Fibroblast of villous mesenchyme (primary cell): Measurements from ENCODE around the gene DBNDD2. TPM values are rescaled to one million over a fixed set of nuclear protein-coding genes. Genes with fewer than 3 reads are reported as not detected.

Source experiments
- DNase-seq: peaks from one replicate; pipeline ENCODE4 v3.0.0-alpha.2; 2010; ENCODE audit warnings: low read depth
- H3K4me3 ChIP-seq: 2 replicates; pipeline ENCODE4 v1.5.1; 2011; ENCODE audit warnings: low read depth, mild to moderate bottlenecking, low read length
- total RNA-seq: library from RNA; depleted of rRNA; stranded (reverse); fragments of >200 nt; gene quantifications from 2 replicates; pipeline ENCODE4 v1.2.3, GENCODE V29; 2012
- TF ChIP-seq, protein P1 (sequence below): IDR thresholded peaks from 2 replicates; pipeline ENCODE4 v1.5.1; 2012; ENCODE audit warnings: low read depth, mild to moderate bottlenecking, low read length; ENCODE audit not compliant: insufficient read depth

Gene DBNDD2
- total RNA-seq, 1 donor, result 9.9 TPM

DNA sequence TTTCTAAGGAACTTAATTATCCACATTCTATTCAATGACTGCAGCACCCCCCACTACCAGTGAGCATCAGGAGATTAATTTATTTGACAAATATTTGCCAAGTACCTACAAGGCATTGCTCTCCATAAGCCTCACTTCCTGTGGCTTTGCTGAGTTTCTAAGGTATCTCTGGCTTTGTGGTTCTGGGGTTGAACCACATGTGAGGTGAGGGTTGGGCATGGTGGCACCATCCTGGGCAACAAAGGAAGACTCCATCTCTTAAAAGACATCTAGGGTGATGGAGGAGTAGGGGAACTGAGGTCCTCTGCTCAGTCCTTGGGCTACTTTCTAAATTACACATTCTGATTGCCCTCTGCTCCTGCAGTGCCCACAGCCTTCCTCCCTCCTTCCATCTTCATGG is 36.0 kb downstream of the DBNDD2 start:
- H3K4me3 ChIP-seq, result no peak overlapping the region
- DNase-seq, result no peak
- TF ChIP-seq, protein P1, sequence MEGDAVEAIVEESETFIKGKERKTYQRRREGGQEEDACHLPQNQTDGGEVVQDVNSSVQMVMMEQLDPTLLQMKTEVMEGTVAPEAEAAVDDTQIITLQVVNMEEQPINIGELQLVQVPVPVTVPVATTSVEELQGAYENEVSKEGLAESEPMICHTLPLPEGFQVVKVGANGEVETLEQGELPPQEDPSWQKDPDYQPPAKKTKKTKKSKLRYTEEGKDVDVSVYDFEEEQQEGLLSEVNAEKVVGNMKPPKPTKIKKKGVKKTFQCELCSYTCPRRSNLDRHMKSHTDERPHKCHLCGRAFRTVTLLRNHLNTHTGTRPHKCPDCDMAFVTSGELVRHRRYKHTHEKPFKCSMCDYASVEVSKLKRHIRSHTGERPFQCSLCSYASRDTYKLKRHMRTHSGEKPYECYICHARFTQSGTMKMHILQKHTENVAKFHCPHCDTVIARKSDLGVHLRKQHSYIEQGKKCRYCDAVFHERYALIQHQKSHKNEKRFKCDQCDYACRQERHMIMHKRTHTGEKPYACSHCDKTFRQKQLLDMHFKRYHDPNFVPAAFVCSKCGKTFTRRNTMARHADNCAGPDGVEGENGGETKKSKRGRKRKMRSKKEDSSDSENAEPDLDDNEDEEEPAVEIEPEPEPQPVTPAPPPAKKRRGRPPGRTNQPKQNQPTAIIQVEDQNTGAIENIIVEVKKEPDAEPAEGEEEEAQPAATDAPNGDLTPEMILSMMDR, result no peak

DNA sequence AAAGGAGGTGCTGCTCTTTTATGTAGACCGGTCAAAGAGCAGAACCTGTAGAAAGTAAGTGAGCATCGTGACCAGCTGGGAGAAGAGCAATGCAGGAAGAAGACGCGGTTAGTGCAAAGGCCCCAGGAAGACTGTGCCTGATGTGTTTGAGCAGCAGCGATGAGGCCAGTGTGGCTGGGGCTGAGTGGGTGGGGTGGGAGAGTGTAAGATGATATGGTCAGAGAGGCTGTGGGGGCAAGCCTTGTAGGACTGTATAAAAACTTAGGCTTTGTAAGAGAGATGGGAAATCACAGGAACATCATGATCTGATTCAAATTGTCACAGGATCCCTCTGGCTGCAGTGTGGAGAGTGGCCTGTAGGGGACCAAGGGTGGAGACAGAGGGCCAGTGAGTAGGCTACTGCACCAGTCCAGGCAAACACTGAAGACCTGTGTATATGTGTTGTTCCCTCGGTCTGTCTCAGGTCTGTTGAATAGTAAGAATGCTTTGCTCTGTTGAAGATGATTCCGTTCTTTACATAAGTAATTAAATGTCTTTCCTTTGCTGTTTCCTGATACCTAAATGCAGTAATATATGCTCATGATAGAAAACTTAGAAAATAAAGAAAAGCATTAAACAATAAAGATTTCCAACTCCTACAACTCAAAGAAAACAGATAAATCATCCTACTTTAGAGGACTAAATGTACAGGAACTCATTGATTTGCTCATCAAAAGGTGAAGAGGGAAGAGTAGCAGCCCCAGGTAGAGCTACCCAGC is 37.9 kb downstream of the DBNDD2 start:
- no peak overlapping the region for H3K4me3 ChIP-seq
- TF ChIP-seq, protein P1, result peak; percentile 61
- DNase-seq, result no peak

DNA sequence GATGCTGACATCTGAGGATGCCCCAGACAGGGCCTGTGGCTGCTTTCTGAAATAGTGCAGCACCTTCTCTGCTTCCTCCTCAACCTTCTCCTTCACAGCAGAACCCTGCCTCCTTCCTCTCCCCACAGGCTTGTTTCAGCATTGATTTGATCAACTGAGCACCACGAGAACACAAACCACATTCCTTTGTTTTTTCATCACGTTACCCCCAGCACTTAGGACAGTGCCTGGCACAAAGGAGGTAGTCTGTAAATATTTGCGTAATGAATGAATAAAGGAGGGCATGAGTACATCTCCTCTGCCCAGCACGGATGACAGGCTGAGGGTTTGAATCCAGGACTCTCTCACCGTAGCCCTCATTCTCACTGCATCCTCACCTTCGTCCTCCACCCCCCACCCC is 40.2 kb downstream of the DBNDD2 start:
- no peak for DNase-seq
- TF ChIP-seq, protein P1, result no peak
- H3K4me3 ChIP-seq, result no peak overlapping the region

DNA sequence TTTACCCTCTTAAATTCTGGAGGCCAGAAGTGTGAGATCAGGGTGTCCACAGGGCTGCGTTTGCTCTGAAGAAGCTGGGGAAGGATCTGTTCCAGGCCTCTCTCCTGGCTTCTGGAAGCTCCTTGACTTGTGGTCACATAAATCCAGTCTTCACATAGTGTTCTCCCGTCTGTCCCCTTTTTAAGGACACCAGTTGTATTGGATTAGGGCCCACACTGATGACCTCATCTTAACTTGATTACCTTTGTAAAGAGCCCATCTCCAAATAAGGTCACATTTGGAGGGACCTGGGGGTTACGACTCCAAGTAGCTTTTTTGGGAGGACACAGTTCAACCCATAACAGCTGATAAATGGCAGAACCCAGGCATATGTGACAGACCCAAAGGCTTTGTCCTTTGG is 41.4 kb downstream of the DBNDD2 start:
- DNase-seq, result no peak
- TF ChIP-seq, protein P1, result no peak
- H3K4me3 ChIP-seq, result no peak overlapping the region

DNA sequence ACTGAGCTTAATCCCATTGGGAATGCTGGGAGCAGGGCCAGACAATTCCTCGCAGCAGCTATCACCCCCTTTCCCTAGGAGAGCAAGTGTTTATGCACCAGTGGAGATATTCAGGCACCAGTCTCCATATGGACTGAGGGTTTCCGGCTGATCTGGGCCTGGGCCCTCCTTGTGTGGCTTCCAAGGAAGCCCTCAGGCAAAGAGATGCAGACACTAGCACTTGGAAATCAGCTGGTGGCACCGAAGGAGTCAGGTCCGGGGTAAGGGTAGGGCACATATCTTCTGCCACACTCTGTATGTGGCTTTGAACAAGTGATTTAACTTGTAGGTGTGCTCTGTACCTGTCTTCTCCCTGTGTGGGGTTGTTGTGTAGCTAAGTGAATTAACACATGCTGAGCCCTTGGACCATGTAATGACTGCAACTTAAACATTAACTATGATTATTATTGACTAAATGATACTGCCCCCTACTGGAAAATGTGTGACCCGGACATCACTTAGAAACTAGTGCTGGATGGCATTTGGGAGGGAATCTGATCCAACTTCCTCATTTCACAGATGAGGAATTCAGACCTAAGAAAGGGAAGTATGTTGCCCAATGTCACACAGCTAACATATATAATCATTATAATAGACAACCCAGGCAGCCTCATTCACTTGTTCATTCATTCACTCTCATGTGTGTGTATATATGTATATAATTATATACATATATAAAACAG is 42.2 kb downstream of the DBNDD2 start:
- peak; percentile 49 for DNase-seq
- TF ChIP-seq, protein P1, result peak; percentile 63
- no peak overlapping the region for H3K4me3 ChIP-seq

DNA sequence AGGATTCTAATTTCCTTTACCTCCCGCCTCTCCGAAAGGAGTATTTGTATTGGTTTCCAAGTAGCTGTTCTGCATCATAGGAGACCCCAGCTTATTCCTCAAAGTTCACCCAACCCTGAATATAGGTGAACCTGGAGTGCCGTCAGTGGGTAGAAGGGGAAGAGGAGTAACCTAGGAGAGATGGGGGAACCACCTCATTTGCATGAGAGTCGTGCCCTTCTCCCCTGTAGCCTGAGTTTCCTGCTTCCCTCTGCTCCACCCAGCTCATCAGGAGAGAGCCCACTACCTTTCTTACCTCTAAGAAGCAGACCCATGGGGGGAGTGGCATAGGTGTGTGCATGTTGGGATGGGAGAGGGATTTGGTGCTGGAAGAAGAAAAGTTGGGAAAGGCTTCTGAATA is 44.1 kb downstream of the DBNDD2 start:
- TF ChIP-seq, protein P1, result no peak
- no peak for DNase-seq
- H3K4me3 ChIP-seq, result no peak overlapping the region
